ENCODE data around the gene RASGRF1.

Gene RASGRF1

DNA sequence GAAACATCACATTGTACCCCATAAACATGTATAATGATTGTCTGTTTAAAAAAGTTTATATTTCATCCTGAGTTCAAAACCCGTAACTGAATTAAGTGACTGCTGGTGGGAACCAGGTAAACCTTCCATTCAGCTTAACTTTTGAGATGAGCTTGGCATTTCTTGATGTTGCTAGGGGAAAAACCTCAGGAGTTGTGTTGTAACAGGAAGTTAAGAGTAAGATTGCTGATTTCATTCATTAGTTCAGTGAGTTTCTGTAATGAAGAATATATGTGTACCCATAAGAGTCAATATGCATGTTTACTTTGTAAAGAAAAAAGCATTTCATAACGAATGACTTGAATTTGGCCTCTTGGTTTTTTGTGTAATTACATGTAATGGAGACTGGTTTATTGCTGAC lies 178.3 kb downstream of the RASGRF1 start:
- DNase-seq (ENCODE audit: low read depth in 2 of 2) = no peak

DNA sequence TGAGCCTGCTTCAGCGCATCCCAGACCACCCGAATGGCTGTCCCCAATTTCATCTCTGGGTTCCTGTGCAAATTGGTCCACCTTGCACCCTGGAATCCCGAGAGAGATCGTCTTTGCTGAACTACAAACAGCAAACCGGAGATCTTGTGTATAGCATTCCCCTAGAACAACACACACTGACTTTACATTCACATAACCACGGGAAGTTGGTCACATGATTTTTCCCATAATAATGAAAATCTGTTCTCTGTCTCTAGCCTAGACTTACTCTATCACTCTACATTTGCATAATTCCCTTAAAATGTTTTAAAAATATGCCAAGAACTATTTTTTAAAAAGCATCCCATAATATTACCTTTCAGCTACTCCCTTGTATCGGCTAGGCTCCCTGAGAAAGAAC lies 180.3 kb downstream of the RASGRF1 start:
- DNase-seq (ENCODE audit: low read depth in 2 of 2) = no peak
